Stimulated activated CD8-positive, alpha-beta memory T cell treated with anti-CD3 and anti-CD28 coated beads, Interleukin-15, amount 100 ng/mL, for 1 hour (primary cell): ENCODE data around the gene RPL37A.

Source experiments
- DNase-seq: peaks from one replicate; pipeline ENCODE4 v3.0.0-alpha.2; 2020; ENCODE audit warnings: low read depth

RPL37A gene

GRCh38 chr2:216490061-216490460 is 8.6 kb upstream of the RPL37A start:
- no peak for DNase-seq

DNA sequence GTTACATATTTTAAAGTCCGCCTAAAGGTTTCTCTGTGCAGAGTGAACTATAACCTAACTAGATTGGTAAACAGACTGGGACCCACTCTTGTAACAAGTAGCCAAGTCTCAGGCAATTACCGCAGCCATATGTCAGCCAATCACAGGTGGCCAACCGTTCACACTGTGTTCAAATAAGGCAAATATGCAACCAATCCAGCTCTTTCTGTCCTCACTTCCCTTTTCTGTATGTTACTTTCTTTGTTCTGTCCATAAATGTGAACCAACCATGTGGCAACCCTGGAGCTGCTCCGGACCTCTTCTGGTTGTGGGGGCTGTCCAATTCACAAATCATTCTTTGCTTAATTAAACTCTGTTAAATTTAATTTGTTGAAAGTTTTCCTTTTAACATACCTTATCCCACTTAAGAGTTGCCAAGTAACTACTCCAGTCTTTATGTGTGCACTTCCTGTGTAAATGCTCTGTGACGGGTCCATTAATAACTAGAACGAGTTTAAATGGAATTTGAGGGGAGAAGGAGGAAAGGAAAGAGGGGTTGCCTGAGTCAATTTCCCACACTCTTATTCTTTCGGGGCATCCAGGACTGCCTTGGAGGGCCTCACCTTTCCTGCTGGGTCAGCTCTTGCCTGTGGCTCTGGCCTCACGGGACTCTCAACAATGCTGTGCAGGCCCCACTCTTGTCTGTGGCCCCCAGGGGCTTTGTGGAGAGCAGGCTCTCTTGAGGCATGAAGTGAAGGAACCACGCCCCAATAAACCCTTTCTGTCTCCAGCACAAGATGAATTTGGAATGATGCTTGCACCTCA is 6.6 kb upstream of the RPL37A start:
- no peak for DNase-seq

GRCh38 chr2:216492597-216493333 is 5.9 kb upstream of the RPL37A start:
- DNase-seq, result no peak

- no peak for DNase-seq
Measured at GRCh38 chr2:216493334-216493685, 5.3 kb upstream of the RPL37A start.

- no peak for DNase-seq
Measured at GRCh38 chr2:216495656-216496055, 3.0 kb upstream of the RPL37A start.

GRCh38 chr2:216497382-216498069 is 1.1 kb upstream of the RPL37A start:
- DNase-seq, result no peak

DNA sequence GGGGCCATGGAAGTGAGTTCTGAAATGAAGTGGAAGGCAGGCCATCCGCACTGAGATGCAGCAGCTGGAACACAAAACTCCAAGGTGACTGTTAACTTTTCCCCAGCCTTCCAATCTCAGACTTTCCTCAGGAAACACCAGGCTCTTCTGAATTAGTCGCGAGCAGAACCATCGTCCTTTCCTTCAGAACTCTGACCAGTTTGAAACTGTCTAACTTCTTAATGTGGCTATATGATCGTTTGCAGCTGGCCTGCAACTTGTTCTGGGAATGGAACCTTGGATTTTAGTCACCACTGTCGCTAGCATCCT is 620 bp upstream of the RPL37A start:
- DNase-seq, result no peak

- no peak for DNase-seq
Measured at GRCh38 chr2:216499641-216500218, 1.1 kb downstream of the RPL37A start.

- no peak for DNase-seq
Measured at GRCh38 chr2:216500572-216500971, 1.9 kb downstream of the RPL37A start.

GRCh38 chr2:216501854-216502253 is 3.2 kb downstream of the RPL37A start:
- DNase-seq, result no peak

- no peak for DNase-seq
Measured at GRCh38 chr2:216502381-216503158, 3.9 kb downstream of the RPL37A start.

DNA sequence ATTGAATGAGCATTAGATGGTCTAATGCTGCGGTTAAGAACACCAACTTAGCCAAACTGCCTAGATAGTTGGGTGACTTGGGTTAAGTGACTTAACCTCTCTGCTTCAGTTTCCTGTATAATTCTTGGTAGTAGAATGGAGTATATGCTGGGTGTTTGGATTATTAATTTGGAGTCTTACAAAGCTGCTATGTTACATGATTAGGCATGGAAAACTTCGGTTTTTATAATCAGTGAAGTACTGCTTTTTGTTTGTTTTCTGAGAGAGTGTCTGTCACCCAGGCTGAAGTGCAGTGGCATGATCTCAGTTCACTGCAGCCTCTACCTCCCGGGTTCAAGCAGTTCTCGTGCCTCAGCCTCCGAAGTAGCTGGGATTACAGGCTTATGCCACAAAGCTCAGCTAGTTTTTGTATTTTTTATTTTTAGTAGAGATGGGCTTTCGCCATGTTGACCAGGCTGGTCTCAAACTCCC is 4.5 kb downstream of the RPL37A start:
- DNase-seq, result no peak

GRCh38 chr2:216503697-216504375 is 5.2 kb downstream of the RPL37A start:
- no peak for DNase-seq

DNA sequence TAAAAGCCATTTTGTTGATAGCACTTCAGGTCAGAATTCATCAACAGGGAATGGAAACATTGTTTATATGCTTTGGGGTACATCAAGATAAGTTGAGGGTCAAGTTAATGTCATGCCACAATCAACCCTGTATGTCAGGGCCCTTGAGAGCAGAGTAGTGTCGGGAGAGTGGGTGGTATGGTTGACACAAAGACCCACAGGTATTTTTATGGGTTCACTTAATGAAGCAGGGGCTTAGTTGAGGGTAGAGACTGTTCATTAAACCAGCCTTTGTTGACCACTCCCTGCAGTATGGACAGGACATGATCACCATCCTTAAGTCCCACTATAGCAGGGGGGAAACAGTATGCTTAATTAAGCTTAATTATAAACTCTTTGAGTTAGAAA is 5.7 kb downstream of the RPL37A start:
- DNase-seq, result no peak

DNA sequence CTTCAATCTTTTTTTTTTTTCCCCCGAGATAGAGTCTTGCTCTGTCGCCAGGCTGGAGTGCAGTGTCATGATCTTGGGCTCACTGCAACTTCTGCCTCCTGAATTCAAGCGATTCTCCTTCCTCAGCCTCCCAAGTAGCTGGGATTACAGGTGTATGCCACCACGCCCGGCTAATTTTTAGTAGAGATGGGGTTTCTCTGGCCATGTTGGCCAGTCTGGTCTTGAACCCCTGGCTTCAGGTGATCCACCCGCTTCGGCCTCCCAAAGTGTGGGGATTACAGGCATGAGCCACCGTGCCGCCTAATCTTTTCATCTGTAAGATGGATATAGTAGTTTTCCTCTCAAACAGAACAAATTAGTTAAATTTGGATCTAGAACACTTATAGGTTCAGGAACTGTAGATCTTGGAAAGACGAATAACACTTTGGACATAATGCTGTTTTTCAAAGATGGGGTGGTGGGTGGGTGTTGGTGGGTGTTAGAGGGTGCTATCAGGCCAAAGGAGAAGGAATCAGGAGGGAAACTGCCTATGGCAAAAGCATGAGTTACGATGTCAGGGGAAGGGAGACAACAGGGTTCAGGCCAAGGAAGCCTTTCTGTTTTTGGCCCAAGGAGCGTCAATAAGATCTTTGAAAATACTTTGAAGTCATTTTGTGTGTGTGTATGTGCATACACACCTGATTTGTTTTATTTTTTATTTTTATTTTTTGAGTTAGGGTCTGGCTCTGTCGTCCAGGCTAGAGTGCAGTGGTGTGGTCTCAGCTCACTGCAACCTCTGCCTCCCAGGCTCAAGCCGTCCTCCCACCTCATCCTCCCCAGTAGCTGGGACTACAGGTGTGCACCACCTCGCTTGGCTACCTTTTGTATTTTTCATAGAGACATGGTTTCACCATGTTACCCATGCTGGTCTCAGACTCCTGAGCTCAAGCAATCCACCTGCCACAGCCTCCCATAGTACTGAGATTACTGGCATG is 6.8 kb downstream of the RPL37A start:
- DNase-seq, result no peak

DNA sequence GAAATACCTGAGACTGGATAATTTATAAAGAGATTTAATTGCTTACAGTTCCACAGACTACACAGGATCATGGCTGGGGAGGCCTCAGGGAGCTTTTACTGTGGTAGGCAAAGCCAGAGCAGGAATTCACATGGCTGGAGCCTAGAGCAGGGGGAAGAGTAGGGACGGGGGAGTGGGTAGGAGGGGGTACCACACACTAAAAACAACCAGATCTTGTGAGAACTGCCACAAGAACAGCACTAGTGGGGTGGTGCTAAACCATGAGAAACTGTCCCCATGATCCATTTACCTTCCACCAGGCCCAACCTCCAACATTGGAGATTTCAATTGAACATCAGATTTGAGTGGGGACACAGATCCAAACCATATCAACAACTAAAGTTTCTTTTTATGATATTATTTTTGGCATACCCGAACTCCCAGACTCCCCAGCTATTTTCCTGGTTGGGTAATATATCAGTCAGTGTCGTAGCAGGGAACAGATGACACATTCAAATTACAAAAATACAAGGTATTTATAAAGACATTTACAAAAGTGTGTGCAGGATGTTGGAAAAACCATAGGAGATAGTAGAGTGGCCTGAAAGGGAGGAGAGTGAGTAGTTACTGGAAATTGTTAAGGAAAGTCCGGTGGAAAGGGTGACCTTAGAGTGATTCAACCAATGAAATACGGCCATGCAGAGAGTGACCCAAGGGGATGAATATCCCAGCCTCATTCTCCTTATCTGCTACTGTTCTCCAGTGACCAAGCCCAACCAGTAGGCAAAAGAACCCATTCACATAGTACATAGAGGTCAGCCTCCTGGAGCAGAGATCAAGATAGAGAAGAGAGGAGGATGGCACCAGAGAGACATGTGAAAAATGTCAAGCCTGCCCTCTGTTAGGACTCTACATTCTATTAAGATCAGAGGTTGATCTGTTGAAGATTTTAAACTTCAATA is 8.8 kb downstream of the RPL37A start:
- no peak for DNase-seq

DNA sequence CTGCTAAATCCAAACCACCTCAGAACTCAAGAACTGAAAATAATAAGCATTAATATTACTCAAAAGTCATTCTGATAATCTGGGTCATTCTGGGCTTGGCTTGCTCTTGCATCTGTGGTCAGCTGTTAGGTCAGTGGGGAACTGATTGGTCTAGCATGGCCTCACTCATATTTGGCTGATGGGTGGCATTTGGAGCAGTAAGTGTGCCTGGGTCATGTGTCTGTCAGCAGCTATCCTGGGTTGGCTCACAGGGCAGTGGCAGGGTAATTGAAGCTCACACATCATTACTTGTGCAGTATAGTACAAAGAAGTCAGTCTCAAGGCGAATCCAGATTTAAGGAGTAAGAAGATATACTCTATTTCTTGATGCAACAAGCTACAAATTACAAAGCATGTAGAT is 9.6 kb downstream of the RPL37A start:
- no peak for DNase-seq

GRCh38 chr2:216516730-216517350 is 18.2 kb downstream of the RPL37A start:
- DNase-seq, result no peak
